GM23248 (cell line): ENCODE data around the gene SIPA1.
"Not testable (repeated sequence)": the region's sequence is repeated elsewhere in the genome, so short reads cannot be mapped to it uniquely, and the experiment has no call there.

ENCODE experiments used
- EZH2 ChIP-seq: fragments of 200-600 bp; sonication (generic); IDR thresholded peaks from 2 replicates; pipeline ENCODE4 v1.6.1; 2018; ENCODE audit warnings: antibody characterized with exemption, mild to moderate bottlenecking; ENCODE audit not compliant: insufficient read depth, poor library complexity, severe bottlenecking
- EZH2phosphoT487 ChIP-seq: fragments of 200-600 bp; sonication (generic); IDR thresholded peaks from 2 replicates; pipeline ENCODE4 v1.6.1; 2018; ENCODE audit warnings: antibody characterized with exemption, moderate library complexity, mild to moderate bottlenecking, low read depth; ENCODE audit not compliant: insufficient read depth

- not testable (repeated sequence) for TF ChIP-seq EZH2, EZH2phosphoT487
Measured at GRCh38 chr11:65660908-65661307, 23.0 kb downstream of the SIPA1 start.
